ENCODE results near the gene TUBB2A.

GRCh38 chr6:3188262-3188661 is 30.9 kb upstream of the TUBB2A start:
- TF ChIP-seq CTCF (IDR thresholded peaks at IDR 0.05; ENCODE audit: low read depth, low read length) (no peak), MAX (IDR thresholded peaks at IDR 0.05; ENCODE audit: low read depth, low read length) (no peak), MYC (IDR thresholded peaks at IDR 0.05; ENCODE audit: low read depth, low read length) (no peak)

Data from NB4 (cell line).